Measurements from ENCODE around the gene GPR153. TPM values are rescaled to one million over a fixed set of nuclear protein-coding genes. Genes with fewer than 3 reads are reported as not detected.

GPR153 gene
- total and polyA plus RNA-seq, 2 of the 8 experiments (the other 6 are each of a cell fraction or from before 2014, with no cell fraction given), result 5.7 to 8.1 TPM

DNA sequence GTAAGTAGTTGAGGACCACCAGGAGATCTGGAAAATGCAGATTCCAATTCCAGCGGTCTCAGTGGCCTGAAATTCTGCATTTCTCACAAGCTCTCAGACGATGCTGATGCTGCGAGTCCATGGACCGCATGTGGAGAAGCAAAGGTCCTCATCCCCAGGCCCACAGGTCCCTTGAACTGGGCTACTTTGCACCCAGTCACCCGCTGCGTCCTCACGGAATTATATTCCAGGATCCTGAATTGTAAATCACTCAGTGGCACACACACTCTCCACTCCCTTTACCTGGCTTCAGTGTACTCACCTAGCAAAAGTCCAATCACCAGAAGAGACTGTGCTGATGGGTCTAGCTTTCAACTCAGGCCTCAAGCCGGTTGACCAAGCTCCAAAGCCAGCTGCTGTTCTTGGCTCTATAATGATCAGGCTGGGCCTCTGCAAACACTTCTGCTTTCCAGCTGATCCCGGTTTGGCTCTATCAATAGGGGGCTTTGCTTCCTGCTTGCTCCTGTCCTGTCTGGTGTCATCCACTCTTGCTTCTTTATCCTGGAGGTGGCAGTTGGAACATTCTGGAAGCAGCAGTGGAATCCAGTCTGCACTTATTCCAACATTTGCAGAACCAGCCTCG is 60.6 kb downstream of the GPR153 start:
- Histone ChIP-seq H3K4me1 (replicated peaks in 1 of 4; ENCODE audit: control insufficient read depth in 3 of 4, insufficient read depth in 4 of 4, low read length in 3 of 4) (peaks cover 6 to 13% (median 8%) of the 10 kb centered on the region in 4 experiments; a peak in 6 of 7 replicates), H2BK15ac (ENCODE audit: low read length) (peak overlapping the region; percentile 88), H3K23me2 (ENCODE audit: low read depth, low read length) (peaks cover 10% of the 10 kb centered on the region), H3K14ac (ENCODE audit: insufficient read length) (no peak overlapping the region), H3K27me3 (replicated peaks in 1 of 4; ENCODE audit: control insufficient read depth in 3 of 4, extremely low read depth in 1 of 4, insufficient read depth in 3 of 4, low read length in 3 of 4) (peaks cover 0 to under 1% (median under 1%) of the 10 kb centered on the region in 4 experiments; a peak in 1 of 7 replicates), H3K23ac (ENCODE audit: insufficient read length) (no peak overlapping the region), H4K8ac (ENCODE audit: extremely low read depth, insufficient read depth, low read length) (peak overlapping the region; percentile 97; the same call in 1 of the 2 replicates), H2AFZ (ENCODE audit: low read length) (peak overlapping the region; percentile 83), H3K4ac (replicated peaks; ENCODE audit: insufficient read length, low read depth, low read length) (peak overlapping the region; percentile 96), H4K20me1 (replicated peaks in 1 of 2; ENCODE audit: control insufficient read depth in 1 of 2, insufficient read depth in 2 of 2, low read length in 2 of 2) (peaks cover 5 to 7% of the 10 kb centered on the region in 2 experiments), H2BK20ac (ENCODE audit: low read length) (no peak overlapping the region), H3K27ac (ENCODE audit: low read depth, low read length) (peak overlapping the region; percentile 91), H3K36me3 (ENCODE audit: control insufficient read depth in 2 of 4, insufficient read depth in 4 of 4, low read length in 3 of 4) (peaks cover 6 to 28% (median 18%) of the 10 kb centered on the region in 4 experiments; a peak in 7 of 8 replicates), H2BK12ac (ENCODE audit: low read depth, low read length) (peak overlapping the region; percentile 64), H3K4me3 (ENCODE audit: extremely low read depth in 1 of 4, insufficient read depth in 2 of 4, low read depth in 3 of 4, low read length in 4 of 4) (peak overlapping the region; percentile 69 to 98 (median 86)), H4K91ac (replicated peaks; ENCODE audit: insufficient read length, low read length) (peak overlapping the region; percentile 99), H3K9ac (replicated peaks in 1 of 4; ENCODE audit: extremely low read depth in 1 of 4, low read depth in 3 of 4, low read length in 3 of 4) (peak overlapping the region in 3 of 4 experiments; percentile 80 to 96 (median 96); a peak in 6 of 7 replicates), H2BK120ac (replicated peaks; ENCODE audit: low read depth, low read length) (peak overlapping the region; percentile 91), H2BK5ac (ENCODE audit: low read depth, low read length) (peak overlapping the region; percentile 90), H3K9me3 (ENCODE audit: insufficient read depth in 2 of 2, low read depth in 1 of 2, low read length in 1 of 2) (no peaks in the 10 kb centered on the region), H3K56ac (replicated peaks; ENCODE audit: insufficient read length, low read depth, low read length) (peak overlapping the region; percentile 87), H3K79me1 (ENCODE audit: low read depth, low read length) (no peaks in the 10 kb centered on the region; the same call in 1 of the 2 replicates), H3K18ac (ENCODE audit: extremely low read depth, low read length) (peak overlapping the region; percentile 73; the same call in 1 of the 2 replicates), H3K4me2 (ENCODE audit: insufficient read depth in 1 of 2, low read depth in 2 of 2, low read length in 2 of 2) (peak overlapping the region; percentile 82 to 86), H4K5ac (ENCODE audit: insufficient read length, low read depth, low read length) (peak overlapping the region; percentile 94), H2AK5ac (ENCODE audit: low read depth, low read length) (peak overlapping the region; percentile 59; the same call in 1 of the 2 replicates), H3K79me2 (ENCODE audit: control insufficient read depth in 1 of 2, insufficient read depth in 2 of 2, low read length in 2 of 2) (peaks cover 29 to 49% of the 10 kb centered on the region in 2 experiments)
- DNase-seq (ENCODE audit: low read depth in 1 of 2, low spot score in 2 of 2) (no peak), FAIRE-seq (no peak)
- 70% methylated on average over 10 of the region's 10 CpGs; no CpG with 5 or more reads in 1 of the 2 experiments for WGBS, 2 experiments (ENCODE audit: extremely low coverage in 1 of 2, insufficient coverage in 1 of 2, insufficient read length in 1 of 2, insufficient replicate concordance in 2 of 2, low coverage in 1 of 2, low lambda C conversion rate in 2 of 2, missing lambda C conversion rate in 1 of 2)
- POLR2A ChIA-PET (ENCODE audit: partially characterized antibody), result interaction anchor here (0.7 to 4.9 kb wide), 9 partner anchors 7 to 73 kb away, joined by 3 to 65 read pairs (median 7); partner anchors contain the start of genes ICMT and RNF207
- TF ChIP-seq KDM1A (IDR thresholded peaks at IDR 0.05; ENCODE audit: borderline replicate concordance, low read length), result no peak
- TF ChIP-seq RAD21 (IDR thresholded peaks at IDR 0.05 in 1 of 2, conservative IDR thresholded peaks at IDR 0.05 in 1 of 2; ENCODE audit: low read depth in 2 of 2, low read length in 2 of 2), result no peak
- peak; percentile 24; the same call in 1 of the 2 replicates for TF ChIP-seq TBP (IDR thresholded peaks at IDR 0.05; ENCODE audit: low read depth, low read length)
- TF ChIP-seq PHF8 (conservative IDR thresholded peaks at IDR 0.05; ENCODE audit: low read depth, low read length), result 0 out of 2 replicates have a peak, but pooled peaks have one; percentile 8
- CTCF ChIA-PET (ENCODE audit: partially characterized antibody), result interaction anchor here (0.6 to 17.1 kb wide), 6 partner anchors 10 to 205 kb away, joined by 3 to 353 read pairs (median 3); partner anchors contain the start of genes HES3 and ICMT

All from H1 (cell line).